ENCODE measurements around the gene EIF5AL1.
"Not testable (repeated sequence)": the region's sequence is repeated elsewhere in the genome, so short reads cannot be mapped to it uniquely, and the experiment has no call there.

GRCh38 chr10:79509934-79510508 is 2.3 kb upstream of the EIF5AL1 start:
- TF ChIP-seq CTCF (IDR thresholded peaks at IDR 0.05); EZH2 (IDR thresholded peaks at IDR 0.05; ENCODE audit: borderline replicate concordance, insufficient read depth, low read depth, low read length, poor library complexity, severe bottlenecking): not testable (repeated sequence)
